Measurements from ENCODE around the gene LRRC4C. TPM values are rescaled to one million over a fixed set of nuclear protein-coding genes. Genes with fewer than 3 reads are reported as not detected.

The LRRC4C gene
- total RNA-seq, 2 experiments from 2014 or later: not detected

GRCh38 chr11:40434926-40435325 is 1024.5 kb downstream of the LRRC4C start:
- Mint-ChIP-seq H3K4me1 (ENCODE audit: low read depth) (no peaks in the 10 kb centered on the region), H3K36me3 (ENCODE audit: low read depth) (no peaks in the 10 kb centered on the region), H3K4me3 (no peak overlapping the region), H3K27me3 (no peaks in the 10 kb centered on the region), H3K27ac (no peak overlapping the region), H3K9me3 (peaks cover 19% of the 10 kb centered on the region)
- DNase-seq (no peak), ATAC-seq (ENCODE audit: poor library complexity) (no peak)
- POLR2A ChIA-PET: no interaction called here
- no peak overlapping the region for H3K27ac ChIP-seq (ENCODE audit: low read depth in 1 of 2, low read length in 2 of 2)
- no peaks in the 10 kb centered on the region for H3K4me1 ChIP-seq (ENCODE audit: insufficient read depth, low read length)
- H3K4me3 ChIP-seq (ENCODE audit: low read length): no peak overlapping the region
- H3K9me3 ChIP-seq (ENCODE audit: control insufficient read depth in 1 of 2, insufficient read depth in 1 of 2, low read length in 2 of 2): peaks cover 0 to 27% of the 10 kb centered on the region in 2 experiments
- no peaks in the 10 kb centered on the region for H3K36me3 ChIP-seq (ENCODE audit: insufficient read depth, low read length)
- H3K27me3 ChIP-seq (ENCODE audit: control insufficient read depth in 1 of 2, insufficient read depth in 2 of 2, low read length in 2 of 2): no peaks in the 10 kb centered on the region
- CTCF ChIA-PET: no interaction called here
- intact Hi-C loops (cut with DNase I, micrococcal nuclease): no loop called here
- no peak for TF ChIP-seq CTCF (IDR thresholded peaks at IDR 0.05)

- no peak for TF ChIP-seq CTCF (IDR thresholded peaks at IDR 0.05)
- DNase-seq: no peak
- Mint-ChIP-seq H3K9me3 (peaks cover 18% of the 10 kb centered on the region), H3K4me1 (ENCODE audit: low read depth) (no peaks in the 10 kb centered on the region), H3K4me3 (no peak overlapping the region), H3K27ac (no peak overlapping the region), H3K36me3 (ENCODE audit: low read depth) (no peaks in the 10 kb centered on the region), H3K27me3 (no peaks in the 10 kb centered on the region)
- POLR2A ChIA-PET: no interaction called here
- no peak overlapping the region for H3K27ac ChIP-seq (ENCODE audit: low read depth in 1 of 2, low read length in 2 of 2)
- no peaks in the 10 kb centered on the region for H3K4me1 ChIP-seq (ENCODE audit: insufficient read depth, low read length)
- ATAC-seq (ENCODE audit: poor library complexity): no peak
- H3K4me3 ChIP-seq (ENCODE audit: low read length): no peak overlapping the region
- intact Hi-C loops (cut with DNase I, micrococcal nuclease): no loop called here
- H3K9me3 ChIP-seq (ENCODE audit: control insufficient read depth in 1 of 2, insufficient read depth in 1 of 2, low read length in 2 of 2): peaks cover 0 to 11% of the 10 kb centered on the region in 2 experiments
- H3K36me3 ChIP-seq (ENCODE audit: insufficient read depth, low read length): no peaks in the 10 kb centered on the region
- no peaks in the 10 kb centered on the region for H3K27me3 ChIP-seq (ENCODE audit: control insufficient read depth in 1 of 2, insufficient read depth in 2 of 2, low read length in 2 of 2)
- CTCF ChIA-PET: no interaction called here
Measured at GRCh38 chr11:40432358-40432757, 1027.1 kb downstream of the LRRC4C start.

GRCh38 chr11:40425168-40425567 is 1034.3 kb downstream of the LRRC4C start:
- H3K27ac Mint-ChIP-seq: no peak overlapping the region
- TF ChIP-seq CTCF (IDR thresholded peaks at IDR 0.05): no peak
- no peak for ATAC-seq (ENCODE audit: poor library complexity)
- H3K4me3 ChIP-seq (ENCODE audit: low read length): no peak overlapping the region
- POLR2A ChIA-PET: no interaction called here
- no peak overlapping the region for H3K27ac ChIP-seq (ENCODE audit: low read depth in 1 of 2, low read length in 2 of 2)
- H3K27me3 ChIP-seq (ENCODE audit: control insufficient read depth in 1 of 2, insufficient read depth in 2 of 2, low read length in 2 of 2): no peaks in the 10 kb centered on the region
- H3K27me3 Mint-ChIP-seq: no peaks in the 10 kb centered on the region
- H3K36me3 ChIP-seq (ENCODE audit: insufficient read depth, low read length): no peaks in the 10 kb centered on the region
- H3K4me1 Mint-ChIP-seq (ENCODE audit: low read depth): no peaks in the 10 kb centered on the region
- peaks cover 29% of the 10 kb centered on the region for H3K9me3 Mint-ChIP-seq
- no peaks in the 10 kb centered on the region for H3K36me3 Mint-ChIP-seq (ENCODE audit: low read depth)
- H3K9me3 ChIP-seq (ENCODE audit: control insufficient read depth in 1 of 2, insufficient read depth in 1 of 2, low read length in 2 of 2): peaks cover 3 to 15% of the 10 kb centered on the region in 2 experiments
- DNase-seq: no peak
- no peak overlapping the region for H3K4me3 Mint-ChIP-seq
- intact Hi-C loops (cut with DNase I, micrococcal nuclease): no loop called here
- CTCF ChIA-PET: no interaction called here
- H3K4me1 ChIP-seq (ENCODE audit: insufficient read depth, low read length): no peaks in the 10 kb centered on the region

Measured in CD4-positive, alpha-beta T cell (primary cell).